NCI-H526 (cell line): ENCODE results near the gene SMAD3.

Source experiments
- DNase-seq, 2 experiments: peaks; one replicate each; lab custom pipeline; 2025; lab: John Stamatoyannopoulos, UW

The SMAD3 gene

DNA sequence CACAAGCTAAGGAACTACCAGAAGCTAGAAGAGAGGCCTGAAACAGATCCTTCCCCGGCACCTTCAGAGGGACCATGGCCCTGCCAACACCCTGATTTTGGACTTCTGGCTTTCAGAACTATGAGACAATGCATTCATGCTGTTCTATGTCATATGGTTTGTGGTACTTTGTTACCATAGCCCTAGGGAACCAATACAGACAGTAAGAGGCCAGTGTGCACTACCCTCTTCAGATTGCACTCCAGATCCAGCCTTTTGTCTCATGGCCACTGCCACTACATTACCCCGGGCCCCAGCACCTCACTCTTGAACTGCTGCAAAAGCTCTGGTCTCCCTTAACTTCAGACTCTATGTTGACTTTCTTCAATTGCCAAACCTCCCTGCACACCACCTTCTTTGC lies 165.1 kb downstream of the SMAD3 start:
- DNase-seq, result no peak

GRCh38 chr15:67232591-67232990 lies 167.2 kb downstream of the SMAD3 start:
- DNase-seq, result no peak

- peak; percentile 0 to 60 for DNase-seq
Observed at GRCh38 chr15:67240235-67241131, 175.1 kb downstream of the SMAD3 start.

DNA sequence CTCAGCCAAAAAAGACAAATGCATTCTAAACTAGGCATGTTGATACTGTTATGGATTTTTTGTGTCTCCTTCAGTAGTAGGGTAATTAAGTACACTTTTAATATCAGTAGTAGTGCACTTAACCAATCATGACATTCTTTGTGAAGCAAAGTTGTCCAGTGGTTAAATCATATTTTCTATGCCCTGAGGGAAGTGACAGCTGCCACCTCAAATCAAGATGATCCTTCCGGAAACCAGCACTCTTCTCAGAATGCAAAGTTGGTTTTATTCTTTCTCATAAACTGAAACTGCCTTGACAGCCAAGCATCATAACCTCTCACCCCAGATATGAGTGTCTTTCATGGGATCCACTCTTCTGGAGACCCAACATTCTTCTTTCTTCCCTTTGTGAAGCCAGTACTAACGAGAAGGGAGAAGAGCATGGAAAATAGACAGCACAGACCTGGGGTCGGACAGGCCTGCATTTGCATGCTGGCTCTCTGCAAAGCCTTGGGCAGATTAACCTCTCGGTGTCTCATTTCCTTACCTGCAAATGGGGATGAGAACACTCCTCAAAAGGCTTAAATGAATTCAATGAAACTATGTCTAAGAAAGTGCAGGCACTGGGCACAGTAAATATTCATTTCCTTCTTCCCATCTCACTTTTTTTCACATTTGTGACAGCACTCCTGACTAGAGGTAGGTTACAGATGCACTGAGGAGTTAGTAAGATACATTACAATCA lies 175.9 kb downstream of the SMAD3 start:
- peak; percentile 74 to 78 for DNase-seq

- DNase-seq, result no peak
Observed at GRCh38 chr15:67242708-67243111, 177.3 kb downstream of the SMAD3 start.
